Measurements from ENCODE around the gene LAMA2. TPM values are rescaled to one million over a fixed set of nuclear protein-coding genes. Genes with fewer than 3 reads are reported as not detected.
A peak's percentile ranks its signal among the peaks of the same experiment; 100 is the strongest.

Gene LAMA2
- total RNA-seq, 1 donor: 9.4 TPM

DNA sequence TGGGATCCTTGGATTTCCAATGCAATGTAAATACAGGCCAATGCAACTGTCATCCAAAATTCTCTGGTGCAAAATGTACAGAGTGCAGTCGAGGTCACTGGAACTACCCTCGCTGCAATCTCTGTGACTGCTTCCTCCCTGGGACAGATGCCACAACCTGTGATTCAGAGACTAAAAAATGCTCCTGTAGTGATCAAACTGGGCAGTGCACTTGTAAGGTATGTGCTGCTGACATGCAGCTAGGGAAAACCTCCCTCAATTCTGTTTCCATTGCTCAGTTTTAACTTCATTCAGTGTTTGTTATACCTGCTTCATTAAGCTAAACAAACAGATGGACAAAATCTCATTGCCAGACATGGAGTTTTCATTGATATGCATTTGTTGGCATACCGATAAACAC, 429.9 kb downstream of the LAMA2 start:
- TF ChIP-seq, protein P1, sequence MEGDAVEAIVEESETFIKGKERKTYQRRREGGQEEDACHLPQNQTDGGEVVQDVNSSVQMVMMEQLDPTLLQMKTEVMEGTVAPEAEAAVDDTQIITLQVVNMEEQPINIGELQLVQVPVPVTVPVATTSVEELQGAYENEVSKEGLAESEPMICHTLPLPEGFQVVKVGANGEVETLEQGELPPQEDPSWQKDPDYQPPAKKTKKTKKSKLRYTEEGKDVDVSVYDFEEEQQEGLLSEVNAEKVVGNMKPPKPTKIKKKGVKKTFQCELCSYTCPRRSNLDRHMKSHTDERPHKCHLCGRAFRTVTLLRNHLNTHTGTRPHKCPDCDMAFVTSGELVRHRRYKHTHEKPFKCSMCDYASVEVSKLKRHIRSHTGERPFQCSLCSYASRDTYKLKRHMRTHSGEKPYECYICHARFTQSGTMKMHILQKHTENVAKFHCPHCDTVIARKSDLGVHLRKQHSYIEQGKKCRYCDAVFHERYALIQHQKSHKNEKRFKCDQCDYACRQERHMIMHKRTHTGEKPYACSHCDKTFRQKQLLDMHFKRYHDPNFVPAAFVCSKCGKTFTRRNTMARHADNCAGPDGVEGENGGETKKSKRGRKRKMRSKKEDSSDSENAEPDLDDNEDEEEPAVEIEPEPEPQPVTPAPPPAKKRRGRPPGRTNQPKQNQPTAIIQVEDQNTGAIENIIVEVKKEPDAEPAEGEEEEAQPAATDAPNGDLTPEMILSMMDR (IDR thresholded peaks at IDR 0.05; ENCODE audit: extremely low read depth, low read depth, low read length): no peak
- Histone ChIP-seq H3K27me3 (ENCODE audit: insufficient read depth, low read length) (no peaks in the 10 kb centered on the region), H3K36me3 (ENCODE audit: insufficient read depth, low read length) (no peaks in the 10 kb centered on the region), H3K4me3 (ENCODE audit: insufficient read depth, low read length) (no peak overlapping the region), H3K27ac (ENCODE audit: low read depth, low read length) (no peak overlapping the region), H4K20me1 (ENCODE audit: insufficient read depth, low read length) (no peaks in the 10 kb centered on the region), H3K4me1 (ENCODE audit: insufficient read depth, low read length) (peaks cover 7% of the 10 kb centered on the region), H3K4me2 (ENCODE audit: insufficient read depth, low read length) (no peak overlapping the region), H3K79me2 (ENCODE audit: insufficient read depth, low read length) (no peaks in the 10 kb centered on the region), H2AFZ (ENCODE audit: low read length) (no peak overlapping the region), H3K9me3 (ENCODE audit: low read depth, low read length) (no peaks in the 10 kb centered on the region)
- DNase-seq (ENCODE audit: insufficient read length, low spot score, missing footprints): peak; percentile 91

DNA sequence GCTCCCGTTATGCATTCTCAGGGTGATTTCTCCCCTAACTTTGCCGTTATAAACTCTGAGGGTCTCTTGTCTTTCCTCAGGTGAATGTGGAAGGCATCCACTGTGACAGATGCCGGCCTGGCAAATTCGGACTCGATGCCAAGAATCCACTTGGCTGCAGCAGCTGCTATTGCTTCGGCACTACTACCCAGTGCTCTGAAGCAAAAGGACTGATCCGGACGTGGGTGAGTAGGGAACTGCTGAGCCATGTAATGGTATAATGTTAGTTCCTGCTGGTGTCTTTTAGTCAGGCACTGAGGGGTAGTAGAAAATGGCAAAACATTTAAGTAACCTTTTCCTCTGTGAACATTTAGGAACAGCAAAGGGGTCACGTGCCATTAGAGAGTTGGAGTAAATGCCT, 431.6 kb downstream of the LAMA2 start:
- TF ChIP-seq, protein P1 (IDR thresholded peaks at IDR 0.05; ENCODE audit: extremely low read depth, low read depth, low read length): no peak
- Histone ChIP-seq H3K4me3 (ENCODE audit: insufficient read depth, low read length) (no peak overlapping the region), H3K4me2 (ENCODE audit: insufficient read depth, low read length) (no peak overlapping the region)

DNA sequence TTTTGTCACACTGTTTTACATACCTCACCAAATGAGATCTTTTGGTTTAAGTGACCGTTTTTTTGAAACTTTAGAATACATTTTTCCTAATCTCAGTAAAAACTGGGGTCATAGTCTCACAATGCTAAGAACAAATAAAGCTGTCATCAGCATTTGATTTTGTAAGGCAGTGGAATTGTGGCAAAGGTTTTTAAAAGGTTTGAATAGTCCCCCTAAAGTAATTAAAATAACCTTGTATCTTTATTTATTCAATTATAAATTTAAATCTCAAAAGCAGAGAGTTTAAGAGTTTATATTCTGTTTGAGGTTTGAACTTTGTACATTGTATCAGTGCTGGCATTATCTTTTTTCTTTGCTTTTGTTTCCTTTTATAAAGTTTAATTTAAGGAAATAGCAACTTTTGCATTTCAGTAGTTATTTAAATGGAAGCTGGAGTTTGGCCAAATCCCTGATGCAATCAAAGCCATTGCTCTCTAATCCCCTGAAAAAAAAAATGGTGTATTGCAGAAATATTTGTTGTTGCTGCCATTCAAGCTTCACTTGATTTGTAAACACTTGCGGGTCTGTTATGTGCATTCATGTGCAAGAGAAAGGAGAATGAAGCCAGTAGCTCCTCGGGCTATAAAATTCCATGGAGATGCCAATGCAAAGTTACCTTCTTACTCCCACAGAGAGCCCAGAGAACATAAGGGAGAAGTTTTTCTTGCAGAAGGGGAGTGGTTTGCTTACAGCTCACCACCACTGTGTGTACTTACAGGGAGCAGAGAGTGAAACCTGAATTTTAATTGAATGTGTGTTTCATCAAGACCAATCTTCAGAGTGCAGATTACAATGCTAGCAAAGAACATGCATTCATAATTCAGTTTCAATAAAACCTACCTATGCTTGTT, 435.2 kb downstream of the LAMA2 start:
- Histone ChIP-seq H3K4me3 (ENCODE audit: insufficient read depth, low read length) (no peak overlapping the region), H3K4me2 (ENCODE audit: insufficient read depth, low read length) (peak overlapping the region; percentile 65), H3K79me2 (ENCODE audit: insufficient read depth, low read length) (no peaks in the 10 kb centered on the region), H3K4me1 (ENCODE audit: insufficient read depth, low read length) (peaks cover 5% of the 10 kb centered on the region), H4K20me1 (ENCODE audit: insufficient read depth, low read length) (no peaks in the 10 kb centered on the region), H2AFZ (ENCODE audit: low read length) (peak overlapping the region; percentile 48), H3K27me3 (ENCODE audit: insufficient read depth, low read length) (no peaks in the 10 kb centered on the region), H3K27ac (ENCODE audit: low read depth, low read length) (no peak overlapping the region), H3K36me3 (ENCODE audit: insufficient read depth, low read length) (no peaks in the 10 kb centered on the region), H3K9me3 (ENCODE audit: low read depth, low read length) (no peaks in the 10 kb centered on the region)
- peak; percentile 35 for DNase-seq (ENCODE audit: insufficient read length, low spot score, missing footprints)
- TF ChIP-seq, protein P1 (IDR thresholded peaks at IDR 0.05; ENCODE audit: extremely low read depth, low read depth, low read length): no peak

More for the DNA sequence above, 431.6 kb downstream of the LAMA2 start:
- H3K9me3 ChIP-seq (ENCODE audit: low read depth, low read length): no peaks in the 10 kb centered on the region
- H3K4me1 ChIP-seq (ENCODE audit: insufficient read depth, low read length): peaks cover 11% of the 10 kb centered on the region
- no peaks in the 10 kb centered on the region for H4K20me1 ChIP-seq (ENCODE audit: insufficient read depth, low read length)
- H3K27ac ChIP-seq (ENCODE audit: low read depth, low read length): no peak overlapping the region
- DNase-seq (ENCODE audit: insufficient read length, low spot score, missing footprints): no peak
- no peaks in the 10 kb centered on the region for H3K27me3 ChIP-seq (ENCODE audit: insufficient read depth, low read length)
- no peaks in the 10 kb centered on the region for H3K36me3 ChIP-seq (ENCODE audit: insufficient read depth, low read length)
- no peaks in the 10 kb centered on the region for H3K79me2 ChIP-seq (ENCODE audit: insufficient read depth, low read length)
- no peak overlapping the region for H2AFZ ChIP-seq (ENCODE audit: low read length)

DNA sequence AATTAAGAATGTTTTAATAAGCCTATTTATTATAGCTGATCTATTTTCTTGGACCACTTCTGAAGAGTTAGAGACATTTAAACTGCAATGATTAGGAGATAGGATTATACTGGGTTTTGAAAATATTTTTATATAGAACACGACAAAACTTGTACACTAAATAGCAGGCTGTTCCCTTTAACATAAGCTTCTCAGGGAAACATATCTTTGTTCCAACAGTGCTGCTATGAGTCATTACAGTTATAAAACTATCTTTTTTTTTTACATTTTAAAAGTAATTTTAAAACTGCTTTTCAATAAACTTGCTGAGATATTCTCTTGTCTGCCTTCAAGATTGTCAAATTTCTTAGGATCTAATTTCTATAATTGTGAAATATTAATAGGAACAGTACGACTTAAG, 438.0 kb downstream of the LAMA2 start:
- H3K9me3 ChIP-seq (ENCODE audit: low read depth, low read length): no peaks in the 10 kb centered on the region
- no peaks in the 10 kb centered on the region for H3K36me3 ChIP-seq (ENCODE audit: insufficient read depth, low read length)
- DNase-seq (ENCODE audit: insufficient read length, low spot score, missing footprints): no peak
- peaks cover 4% of the 10 kb centered on the region for H3K4me1 ChIP-seq (ENCODE audit: insufficient read depth, low read length)
- H3K79me2 ChIP-seq (ENCODE audit: insufficient read depth, low read length): no peaks in the 10 kb centered on the region
- peak overlapping the region; percentile 21 for H2AFZ ChIP-seq (ENCODE audit: low read length)
- H3K4me3 ChIP-seq (ENCODE audit: insufficient read depth, low read length): no peak overlapping the region
- TF ChIP-seq, protein P1 (IDR thresholded peaks at IDR 0.05; ENCODE audit: extremely low read depth, low read depth, low read length): no peak
- no peaks in the 10 kb centered on the region for H4K20me1 ChIP-seq (ENCODE audit: insufficient read depth, low read length)
- H3K27ac ChIP-seq (ENCODE audit: low read depth, low read length): no peak overlapping the region
- H3K4me2 ChIP-seq (ENCODE audit: insufficient read depth, low read length): no peak overlapping the region
- H3K27me3 ChIP-seq (ENCODE audit: insufficient read depth, low read length): no peaks in the 10 kb centered on the region

All from osteoblast (primary cell).